GM10248 (cell line): ENCODE results near the gene SGMS1.

Experiments used
- CTCF ChIA-PET: fragments of 300-600 bp; sonication (Branson Sonifier 250); formaldehyde crosslinking; extraction: SDS; loops from one replicate; lab custom pipeline; 2021; ENCODE audit warnings: antibody characterized with exemption; lab: Yijun Ruan, JAX
- POLR2A ChIA-PET: fragments of 350-650 bp; sonication (Branson Sonifier 250); formaldehyde crosslinking; extraction: SDS; loops from one replicate; lab custom pipeline; 2020; ENCODE audit warnings: antibody characterized with exemption; lab: Yijun Ruan, JAX
- DNase-seq: peaks from one replicate; pipeline ENCODE4 v3.0.0; 2012; ENCODE audit errors: extremely low spot score
- CTCF ChIP-seq: IDR thresholded peaks from 2 replicates; pipeline ENCODE4 v1.5.1; 2012; ENCODE audit warnings: mild to moderate bottlenecking, low read depth; ENCODE audit errors: extremely low read depth, missing control alignments, control extremely low read depth

Gene SGMS1

GRCh38 chr10:50392426-50392825 is 231.3 kb downstream of the SGMS1 start:
- ChIA-PET CTCF (interaction anchor here (1.3 kb wide), 1 partner anchor 20 kb away, joined by 3 read pairs; no protein-coding TSS in a partner anchor), POLR2A (no interaction called here)
- no peak for TF ChIP-seq CTCF
- DNase-seq: no peak

- DNase-seq: no peak
- ChIA-PET POLR2A (no interaction called here), CTCF (no interaction called here)
- TF ChIP-seq CTCF: no peak
Observed at GRCh38 chr10:50390302-50390701, 233.5 kb downstream of the SGMS1 start.

- no peak for TF ChIP-seq CTCF
- POLR2A ChIA-PET: interaction anchor here (0.7 kb wide), 1 partner anchor 46 kb away, joined by 4 read pairs; no protein-coding TSS in a partner anchor
Observed at GRCh38 chr10:50388181-50388580, 235.6 kb downstream of the SGMS1 start.

GRCh38 chr10:50387732-50388073 is 236.1 kb downstream of the SGMS1 start:
- CTCF ChIA-PET: interaction anchor here (0.6 to 1.7 kb wide), 5 partner anchors 10 to 20 kb away, joined by 3 to 6 read pairs (median 4); no protein-coding TSS in a partner anchor
- POLR2A ChIA-PET: no interaction called here
- TF ChIP-seq CTCF: no peak
- DNase-seq: no peak

More at GRCh38 chr10:50388181-50388580, 235.6 kb downstream of the SGMS1 start:
- CTCF ChIA-PET: interaction anchor here (0.6 to 1.2 kb wide), 4 partner anchors 10 to 21 kb away, joined by 3 to 6 read pairs (median 4); no protein-coding TSS in a partner anchor
- no peak for DNase-seq

GRCh38 chr10:50387007-50387731 is 236.6 kb downstream of the SGMS1 start:
- ChIA-PET CTCF (interaction anchor here (1.0 to 1.7 kb wide), 8 partner anchors 11 to 34 kb away, joined by 3 to 7 read pairs (median 4); no protein-coding TSS in a partner anchor), POLR2A (no interaction called here)
- no peak for TF ChIP-seq CTCF
- DNase-seq: no peak

- POLR2A ChIA-PET: no interaction called here
- CTCF ChIA-PET: interaction anchor here (0.7 to 1.7 kb wide), 9 partner anchors 13 to 128 kb away, joined by 3 to 7 read pairs (median 3); no protein-coding TSS in a partner anchor
- no peak for DNase-seq
- no peak for TF ChIP-seq CTCF
Observed at GRCh38 chr10:50385624-50386023, 238.1 kb downstream of the SGMS1 start.
